ENCODE data around the gene CCDC136. TPM values are rescaled to one million over a fixed set of nuclear protein-coding genes. Genes with fewer than 3 reads are reported as not detected.

The CCDC136 gene
- total RNA-seq, 2 experiments from 2014 or later: 11.7 to 33.5 TPM

DNA sequence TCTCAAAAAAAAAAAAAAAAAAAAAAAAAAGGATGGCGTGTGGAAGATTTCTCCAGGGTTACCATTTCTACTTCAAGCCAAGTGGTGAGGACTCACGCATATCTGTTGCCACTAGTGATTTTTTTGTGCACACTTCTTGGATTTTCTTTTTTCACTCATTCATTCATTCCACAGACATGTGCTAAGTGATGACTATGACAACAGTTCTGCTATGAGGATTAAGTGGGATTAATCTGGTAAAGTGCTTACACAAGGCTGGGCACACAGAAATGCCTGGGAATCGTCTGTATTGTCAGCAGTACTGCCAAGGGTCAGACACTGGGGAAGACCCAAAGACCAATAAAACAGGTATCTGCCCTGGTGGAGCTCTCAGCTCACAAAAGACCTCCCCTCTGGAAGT is 9.9 kb upstream of the CCDC136 start:
- Histone ChIP-seq H3K36me3 (ENCODE audit: insufficient read depth, low read length) (no peaks in the 10 kb centered on the region), H3K9me2 (ENCODE audit: insufficient read depth, low read length) (no peaks in the 10 kb centered on the region), H2AFZ (ENCODE audit: low read length) (no peak overlapping the region), H3K4me1 (ENCODE audit: insufficient read depth, low read length, poor library complexity, severe bottlenecking) (no peaks in the 10 kb centered on the region), H3K9me3 (ENCODE audit: low read length) (0 out of 2 replicates have a peak, but pooled peaks cover 10% of the 10 kb centered on the region), H3K4me2 (ENCODE audit: low read length) (no peak overlapping the region), H3K27ac (ENCODE audit: low read depth, low read length, poor library complexity, severe bottlenecking) (no peak overlapping the region), H3K79me2 (ENCODE audit: insufficient read depth, low read depth, low read length) (no peaks in the 10 kb centered on the region), H3K4me3 (ENCODE audit: low read depth, low read length, poor library complexity, severe bottlenecking) (no peak overlapping the region), H4K20me1 (ENCODE audit: insufficient read depth, low read length) (no peaks in the 10 kb centered on the region)
- TF ChIP-seq, protein P1, sequence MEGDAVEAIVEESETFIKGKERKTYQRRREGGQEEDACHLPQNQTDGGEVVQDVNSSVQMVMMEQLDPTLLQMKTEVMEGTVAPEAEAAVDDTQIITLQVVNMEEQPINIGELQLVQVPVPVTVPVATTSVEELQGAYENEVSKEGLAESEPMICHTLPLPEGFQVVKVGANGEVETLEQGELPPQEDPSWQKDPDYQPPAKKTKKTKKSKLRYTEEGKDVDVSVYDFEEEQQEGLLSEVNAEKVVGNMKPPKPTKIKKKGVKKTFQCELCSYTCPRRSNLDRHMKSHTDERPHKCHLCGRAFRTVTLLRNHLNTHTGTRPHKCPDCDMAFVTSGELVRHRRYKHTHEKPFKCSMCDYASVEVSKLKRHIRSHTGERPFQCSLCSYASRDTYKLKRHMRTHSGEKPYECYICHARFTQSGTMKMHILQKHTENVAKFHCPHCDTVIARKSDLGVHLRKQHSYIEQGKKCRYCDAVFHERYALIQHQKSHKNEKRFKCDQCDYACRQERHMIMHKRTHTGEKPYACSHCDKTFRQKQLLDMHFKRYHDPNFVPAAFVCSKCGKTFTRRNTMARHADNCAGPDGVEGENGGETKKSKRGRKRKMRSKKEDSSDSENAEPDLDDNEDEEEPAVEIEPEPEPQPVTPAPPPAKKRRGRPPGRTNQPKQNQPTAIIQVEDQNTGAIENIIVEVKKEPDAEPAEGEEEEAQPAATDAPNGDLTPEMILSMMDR (conservative IDR thresholded peaks at IDR 0.05; ENCODE audit: low read length): no peak
- no peak for TF ChIP-seq EZH2phosphoT487 (IDR thresholded peaks at IDR 0.05; ENCODE audit: borderline replicate concordance, low read depth, low read length)
- BruUV-seq (replicated peaks): no TSS peak
- intact Hi-C loops (cut with micrococcal nuclease; ENCODE audit: unreplicated experiment): no loop called here
- ChIA-PET CTCF (ENCODE audit: unreplicated experiment) (no interaction called here), POLR2A (interaction anchor here (0.7 kb wide), 2 partner anchors 363 to 974 kb away, joined by 6 to 9 read pairs; no protein-coding TSS in a partner anchor)
- DNase-seq (ENCODE audit: low spot score): no peak

DNA sequence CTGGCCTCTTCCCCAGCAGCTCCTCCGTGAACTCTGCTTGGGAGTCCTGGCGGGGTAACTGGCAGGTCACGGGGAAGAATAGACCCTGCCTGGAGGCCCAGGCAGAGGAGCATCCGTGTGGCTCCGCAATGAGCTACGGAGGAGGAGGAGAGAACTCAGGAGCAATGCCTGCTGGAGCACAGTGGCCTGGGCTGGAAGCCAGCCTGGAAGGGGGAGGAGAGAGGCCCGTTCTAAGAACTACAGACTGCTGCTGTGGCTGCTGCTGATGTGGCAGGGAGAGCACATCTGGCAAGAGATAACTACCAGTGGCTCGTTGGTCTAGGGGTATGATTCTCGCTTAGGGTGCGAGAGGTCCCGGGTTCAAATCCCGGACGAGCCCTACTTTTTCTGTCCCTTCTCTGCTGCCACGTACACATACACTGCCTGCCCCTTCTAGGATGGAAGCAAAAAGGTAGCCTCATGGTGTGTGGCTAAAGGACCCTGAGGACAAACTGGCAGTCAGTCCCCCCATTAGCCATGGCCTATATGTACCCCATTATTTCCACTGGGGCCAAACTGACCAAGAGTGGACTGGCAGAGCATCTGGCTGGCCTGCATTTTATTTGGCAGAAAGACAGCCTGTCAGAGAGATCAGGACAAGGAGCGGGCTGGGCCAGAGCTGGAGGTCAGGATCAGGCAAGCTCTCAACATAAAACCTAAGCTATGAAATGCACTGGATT is 8.5 kb upstream of the CCDC136 start:
- Histone ChIP-seq H3K27ac (ENCODE audit: low read depth, low read length, poor library complexity, severe bottlenecking) (no peak overlapping the region), H4K20me1 (ENCODE audit: insufficient read depth, low read length) (no peaks in the 10 kb centered on the region), H3K9me2 (ENCODE audit: insufficient read depth, low read length) (no peaks in the 10 kb centered on the region), H3K9me3 (ENCODE audit: low read length) (no peaks in the 10 kb centered on the region), H3K4me2 (ENCODE audit: low read length) (no peak overlapping the region), H2AFZ (ENCODE audit: low read length) (no peak overlapping the region), H3K79me2 (ENCODE audit: insufficient read depth, low read depth, low read length) (no peaks in the 10 kb centered on the region), H3K36me3 (ENCODE audit: insufficient read depth, low read length) (no peaks in the 10 kb centered on the region), H3K4me1 (ENCODE audit: insufficient read depth, low read length, poor library complexity, severe bottlenecking) (no peaks in the 10 kb centered on the region), H3K4me3 (ENCODE audit: low read depth, low read length, poor library complexity, severe bottlenecking) (no peak overlapping the region)
- ChIA-PET CTCF (ENCODE audit: unreplicated experiment) (no interaction called here), POLR2A (interaction anchor here (0.7 to 0.9 kb wide), 2 partner anchors 22 to 1079 kb away, joined by 3 read pairs; no protein-coding TSS in a partner anchor)
- TF ChIP-seq, protein P1 (conservative IDR thresholded peaks at IDR 0.05; ENCODE audit: low read length): no peak
- no peak for TF ChIP-seq EZH2phosphoT487 (IDR thresholded peaks at IDR 0.05; ENCODE audit: borderline replicate concordance, low read depth, low read length)
- intact Hi-C loops (cut with micrococcal nuclease; ENCODE audit: unreplicated experiment): no loop called here
- DNase-seq (ENCODE audit: low spot score): no peak
- no TSS peak for BruUV-seq (replicated peaks)

DNA sequence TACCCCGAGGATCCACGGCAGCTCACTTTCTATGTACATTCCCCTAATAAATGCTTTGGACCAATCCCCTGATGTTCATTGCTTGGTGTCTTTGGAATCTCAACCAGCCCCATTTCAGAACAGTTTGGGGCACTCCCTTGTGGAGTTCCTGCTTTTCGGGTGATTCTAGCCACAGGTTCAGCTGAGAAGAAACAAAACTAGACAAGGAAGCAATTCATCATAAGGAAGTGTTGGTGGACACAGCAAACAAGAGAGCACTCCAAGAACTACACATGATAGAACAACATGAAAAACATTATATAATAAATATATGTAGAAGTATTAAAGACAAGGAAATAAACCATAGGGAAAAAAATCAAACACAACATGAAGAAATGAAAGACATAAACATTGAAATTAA is 6.0 kb upstream of the CCDC136 start:
- Histone ChIP-seq H3K9me2 (ENCODE audit: insufficient read depth, low read length) (no peaks in the 10 kb centered on the region), H3K4me1 (ENCODE audit: insufficient read depth, low read length, poor library complexity, severe bottlenecking) (peaks cover 5% of the 10 kb centered on the region), H3K27ac (ENCODE audit: low read depth, low read length, poor library complexity, severe bottlenecking) (no peak overlapping the region), H3K9me3 (ENCODE audit: low read length) (no peaks in the 10 kb centered on the region), H3K79me2 (ENCODE audit: insufficient read depth, low read depth, low read length) (no peaks in the 10 kb centered on the region), H3K36me3 (ENCODE audit: insufficient read depth, low read length) (no peaks in the 10 kb centered on the region), H3K4me3 (ENCODE audit: low read depth, low read length, poor library complexity, severe bottlenecking) (no peak overlapping the region), H2AFZ (ENCODE audit: low read length) (no peak overlapping the region), H3K4me2 (ENCODE audit: low read length) (no peak overlapping the region), H4K20me1 (ENCODE audit: insufficient read depth, low read length) (no peaks in the 10 kb centered on the region)
- no peak for TF ChIP-seq EZH2phosphoT487 (IDR thresholded peaks at IDR 0.05; ENCODE audit: borderline replicate concordance, low read depth, low read length)
- TF ChIP-seq, protein P1 (conservative IDR thresholded peaks at IDR 0.05; ENCODE audit: low read length): no peak
- POLR2A ChIA-PET: interaction anchor here (0.7 to 2.5 kb wide), 2 partner anchors 16 to 803 kb away, joined by 3 to 6 read pairs; no protein-coding TSS in a partner anchor
- DNase-seq (ENCODE audit: low spot score): no peak
- intact Hi-C loops (cut with micrococcal nuclease; ENCODE audit: unreplicated experiment): no loop called here
- no TSS peak for BruUV-seq (replicated peaks)
- CTCF ChIA-PET (ENCODE audit: unreplicated experiment): no interaction called here

All from OCI-LY7 (cell line).